ENCODE results near the gene SUPT3H.
"Not testable (repeated sequence)": the region's sequence is repeated elsewhere in the genome, so short reads cannot be mapped to it uniquely, and the experiment has no call there.

The SUPT3H gene

DNA sequence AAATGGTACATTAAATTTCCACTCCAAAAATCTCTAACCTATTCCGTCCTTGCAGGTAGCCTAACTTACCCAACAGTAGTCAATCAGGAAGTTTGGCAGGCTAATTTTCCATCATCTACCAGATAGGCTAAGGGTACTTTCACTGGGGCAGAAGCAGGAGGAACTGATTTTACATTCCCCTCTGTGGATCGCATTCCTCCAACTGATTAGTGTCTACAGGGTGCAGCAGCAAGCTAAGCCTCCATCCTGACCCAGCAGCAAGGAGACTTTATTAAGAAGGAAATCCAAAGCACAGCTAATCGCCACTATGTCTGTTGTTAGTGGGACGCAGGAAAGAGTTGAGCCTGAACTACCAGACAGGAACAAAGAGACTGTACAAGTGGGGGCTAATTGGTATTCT, 192.8 kb downstream of the SUPT3H start:
- H3K4me3 ChIP-seq = no peak overlapping the region
- TF ChIP-seq, protein P1, sequence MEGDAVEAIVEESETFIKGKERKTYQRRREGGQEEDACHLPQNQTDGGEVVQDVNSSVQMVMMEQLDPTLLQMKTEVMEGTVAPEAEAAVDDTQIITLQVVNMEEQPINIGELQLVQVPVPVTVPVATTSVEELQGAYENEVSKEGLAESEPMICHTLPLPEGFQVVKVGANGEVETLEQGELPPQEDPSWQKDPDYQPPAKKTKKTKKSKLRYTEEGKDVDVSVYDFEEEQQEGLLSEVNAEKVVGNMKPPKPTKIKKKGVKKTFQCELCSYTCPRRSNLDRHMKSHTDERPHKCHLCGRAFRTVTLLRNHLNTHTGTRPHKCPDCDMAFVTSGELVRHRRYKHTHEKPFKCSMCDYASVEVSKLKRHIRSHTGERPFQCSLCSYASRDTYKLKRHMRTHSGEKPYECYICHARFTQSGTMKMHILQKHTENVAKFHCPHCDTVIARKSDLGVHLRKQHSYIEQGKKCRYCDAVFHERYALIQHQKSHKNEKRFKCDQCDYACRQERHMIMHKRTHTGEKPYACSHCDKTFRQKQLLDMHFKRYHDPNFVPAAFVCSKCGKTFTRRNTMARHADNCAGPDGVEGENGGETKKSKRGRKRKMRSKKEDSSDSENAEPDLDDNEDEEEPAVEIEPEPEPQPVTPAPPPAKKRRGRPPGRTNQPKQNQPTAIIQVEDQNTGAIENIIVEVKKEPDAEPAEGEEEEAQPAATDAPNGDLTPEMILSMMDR (IDR thresholded peaks at IDR 0.05) = no peak
- no peak for DNase-seq (ENCODE audit: low spot score)
- H3K27ac ChIP-seq = no peak overlapping the region

DNA sequence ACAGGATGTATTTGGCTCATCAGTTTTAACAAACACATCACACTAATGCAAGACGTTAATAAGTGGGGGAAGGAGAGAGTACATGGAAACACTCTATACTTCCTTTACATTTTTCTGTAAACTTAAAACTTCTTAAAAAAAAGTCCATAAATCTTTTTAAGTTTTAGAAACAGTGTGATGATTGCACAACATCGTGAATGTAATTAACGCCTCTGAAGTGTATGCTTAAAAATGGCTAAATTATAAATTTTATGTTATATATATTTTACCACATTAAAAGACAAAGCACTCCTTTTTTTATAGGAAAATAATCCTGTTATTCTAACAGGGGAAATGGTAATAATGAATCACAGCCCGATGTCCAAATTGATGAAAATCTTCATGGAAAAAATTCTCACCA, 193.7 kb downstream of the SUPT3H start:
- no peak for DNase-seq (ENCODE audit: low spot score)
- Histone ChIP-seq H3K27ac (no peak overlapping the region), H3K4me3 (no peak overlapping the region)
- TF ChIP-seq, protein P1 (IDR thresholded peaks at IDR 0.05) = no peak

- not testable (repeated sequence) for H3K4me3 ChIP-seq; DNase-seq (ENCODE audit: low spot score); H3K27ac ChIP-seq
Observed at GRCh38 chr6:45176373-45176772, 201.4 kb downstream of the SUPT3H start.

DNA sequence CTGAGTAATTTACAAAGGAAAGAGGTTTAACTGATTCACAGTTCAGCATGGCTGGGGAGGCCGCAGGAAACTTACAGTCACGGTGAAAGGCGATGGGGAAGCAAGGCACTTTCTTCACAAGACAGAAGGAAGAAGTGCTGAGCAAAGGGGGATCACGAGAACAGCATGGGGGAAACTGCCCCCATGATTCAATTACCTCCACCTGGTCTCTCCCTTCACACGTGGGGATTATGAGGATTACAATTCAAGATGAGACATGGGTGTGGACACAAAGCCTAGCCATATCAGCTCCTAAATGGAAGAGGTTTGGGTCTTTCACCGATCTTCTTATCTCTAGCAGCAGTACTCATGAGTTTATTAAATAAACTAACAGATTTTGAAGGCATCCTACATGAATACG, 202.5 kb downstream of the SUPT3H start:
- TF ChIP-seq, protein P1 (IDR thresholded peaks at IDR 0.05) = no peak
- no peak for DNase-seq (ENCODE audit: low spot score)
- Histone ChIP-seq H3K27ac (no peak overlapping the region), H3K4me3 (no peak overlapping the region)

DNA sequence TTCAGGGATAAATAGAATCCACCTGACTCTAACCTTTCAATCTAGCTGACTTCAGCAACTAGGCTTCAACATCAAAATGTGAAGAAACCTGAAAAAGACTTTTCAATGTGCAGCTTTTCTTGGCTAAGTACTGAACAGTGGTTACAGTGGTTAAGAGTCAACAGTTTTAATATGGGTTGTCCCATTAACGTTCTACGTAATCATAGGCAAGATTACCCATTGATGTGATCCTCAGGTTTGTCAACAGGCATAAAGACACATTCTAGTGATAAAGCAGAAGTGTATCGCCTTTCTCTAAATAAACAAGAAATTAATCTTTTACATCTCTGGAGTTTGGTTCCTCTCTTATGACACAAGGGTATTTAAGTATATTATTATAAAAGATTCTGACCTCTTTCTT, 203.7 kb downstream of the SUPT3H start:
- no peak for DNase-seq (ENCODE audit: low spot score)
- no peak overlapping the region for H3K27ac ChIP-seq
- H3K4me3 ChIP-seq = no peak overlapping the region
- TF ChIP-seq, protein P1 (IDR thresholded peaks at IDR 0.05) = no peak

GRCh38 chr6:45171380-45171779, 206.4 kb downstream of the SUPT3H start:
- no peak overlapping the region for H3K27ac ChIP-seq
- DNase-seq (ENCODE audit: low spot score) = no peak
- no peak overlapping the region for H3K4me3 ChIP-seq
- TF ChIP-seq, protein P1 (IDR thresholded peaks at IDR 0.05) = no peak

GRCh38 chr6:45170309-45170708, 207.4 kb downstream of the SUPT3H start:
- H3K27ac ChIP-seq = no peak overlapping the region
- no peak overlapping the region for H3K4me3 ChIP-seq
- DNase-seq (ENCODE audit: low spot score) = no peak
- TF ChIP-seq, protein P1 (IDR thresholded peaks at IDR 0.05) = no peak

DNA sequence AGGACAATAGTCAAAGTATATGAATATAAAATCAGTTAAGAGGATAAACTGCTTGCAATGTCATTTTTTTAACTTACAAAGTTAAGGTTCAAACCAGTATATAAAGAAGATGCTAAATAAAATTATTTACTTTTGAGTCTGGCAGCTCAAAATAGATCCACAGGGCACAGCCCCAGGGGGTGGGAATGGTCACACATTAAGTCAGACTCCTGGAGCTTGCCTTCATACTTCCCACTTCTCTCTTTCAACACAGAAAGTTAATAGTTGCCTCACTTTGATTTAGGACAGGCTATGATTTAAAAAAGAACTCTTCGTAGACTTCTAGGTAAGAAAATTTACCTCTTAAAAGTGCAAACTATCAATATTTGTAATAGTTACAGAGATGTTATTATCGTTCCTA, 207.9 kb downstream of the SUPT3H start:
- Histone ChIP-seq H3K27ac (no peak overlapping the region), H3K4me3 (no peak overlapping the region)
- DNase-seq (ENCODE audit: low spot score) = no peak
- TF ChIP-seq, protein P1 (IDR thresholded peaks at IDR 0.05) = no peak
